HepG2 (cell line): Measurements from ENCODE around the gene IL17C. TPM values are rescaled to one million over a fixed set of nuclear protein-coding genes. Genes with fewer than 3 reads are reported as not detected.
A peak's percentile ranks its signal among the peaks of the same experiment; 100 is the strongest.

Source experiments
- ATAC-seq: fragments of 200-7000 bp; cut with Tn5 transposase; 3 replicates; pipeline ENCODE4 v1.9.1; 2020; ENCODE audit warnings: mild to moderate bottlenecking, moderate library complexity
- BruUV-seq: library from RNA; stranded (reverse); fragments of 400-500 nt; replicated peaks from 2 replicates; lab custom pipeline; 2021; lab: Mats Ljungman, UMichigan
- CTCF ChIA-PET: fragments of 300-600 bp; formaldehyde crosslinking; extraction: SDS; loops from one replicate; lab custom pipeline; 2021; ENCODE audit warnings: low total read pairs, inconsistent platforms, low intra/inter-chr PET ratio; lab: Yijun Ruan, JAX
- POLR2A ChIA-PET: fragments of 350-600 bp; sonication (Branson Sonifier 250); formaldehyde crosslinking; loops from one replicate; lab custom pipeline; 2020; ENCODE audit warnings: antibody characterized with exemption, inconsistent platforms; lab: Yijun Ruan, JAX
- DNase-seq: peaks from one replicate; pipeline ENCODE4 v3.0.0-alpha.2; 2015; ENCODE audit warnings: low spot score
- FAIRE-seq: peaks from 3 replicates; lab custom pipeline; 2011; peaks lifted over from hg19 to GRCh38; lab: Jason Lieb, UNC
- H2AFZ ChIP-seq: one replicate; pipeline ENCODE4 v1.6.1; 2011; ENCODE audit warnings: low read length, inconsistent platforms
- H3K27ac ChIP-seq: fragments of 300-600 bp; 3 replicates; pipeline ENCODE4 v1.8.0; 2011; ENCODE audit warnings: mixed run types, mild to moderate bottlenecking, mixed read lengths, low read length, inconsistent platforms; ENCODE audit not compliant: insufficient read depth; ENCODE audit errors: extremely low read length
- H3K27me3 ChIP-seq, 2 experiments: fragments of 200-600 bp in 1 of 2; 2 replicates in 1 of 2; 3 replicates in 1 of 2; pipeline versions ENCODE4 v1.6.0 to v1.8.0; 2011; ENCODE audit warnings: low read length in 2 of 2, mild to moderate bottlenecking in 2 of 2, moderate library complexity in 2 of 2, inconsistent platforms in 1 of 2; ENCODE audit not compliant: insufficient read depth in 2 of 2, control insufficient read depth in 1 of 2
- H3K36me3 ChIP-seq, 2 experiments: fragments of 200-600 bp in 1 of 2; replicated peaks in 1 of 2; 2 replicates in 1 of 2; 3 replicates in 1 of 2; pipeline versions ENCODE4 v1.5.1 to v1.8.0; 2011; ENCODE audit warnings: low read length in 2 of 2, inconsistent platforms in 1 of 2; ENCODE audit not compliant: insufficient read depth in 2 of 2, control insufficient read depth in 1 of 2
- H3K4me1 ChIP-seq: 2 replicates; pipeline ENCODE4 v1.5.1; 2012; ENCODE audit warnings: low read length, inconsistent platforms; ENCODE audit not compliant: insufficient read depth
- H3K4me2 ChIP-seq: 2 replicates; pipeline ENCODE4 v1.6.0; 2011; ENCODE audit warnings: low read depth, low read length, inconsistent platforms
- H3K4me3 ChIP-seq, 3 experiments: fragments of 200-600 bp in 1 of 3; sonication (generic), shearing (Covaris generic) in 1 of 3; replicated peaks in 1 of 3; 2 replicates each; pipeline ENCODE4 v1.5.1; 2011 to 2016; ENCODE audit warnings: low read length in 3 of 3, inconsistent platforms in 2 of 3, low read depth in 2 of 3, mild to moderate bottlenecking in 2 of 3, control low read depth in 1 of 3, mixed read lengths in 1 of 3; ENCODE audit not compliant: insufficient read depth in 1 of 3
- H3K79me2 ChIP-seq: one replicate; pipeline ENCODE4 v1.6.1; 2011; ENCODE audit warnings: low read length, inconsistent platforms; ENCODE audit not compliant: insufficient read depth
- H3K9ac ChIP-seq: 2 replicates; pipeline ENCODE4 v1.6.0; 2011; ENCODE audit warnings: mild to moderate bottlenecking, low read depth, low read length, inconsistent platforms; ENCODE audit not compliant: insufficient read depth
- H3K9me3 ChIP-seq: 2 replicates; pipeline ENCODE4 v1.5.1; 2012; ENCODE audit warnings: mild to moderate bottlenecking, low read length
- H4K20me1 ChIP-seq: 2 replicates; pipeline ENCODE4 v1.6.0; 2011; ENCODE audit warnings: inconsistent platforms, mild to moderate bottlenecking, low read length, moderate library complexity; ENCODE audit not compliant: insufficient read depth
- AGO2 ChIP-seq: fragments of 200-400 bp; formaldehyde crosslinking; optimal IDR thresholded peaks from 2 replicates; pipeline ENCODE3; 2017; ENCODE audit warnings: mild to moderate bottlenecking, low read depth, low read length, moderate library complexity
- ARNT2 ChIP-seq: sonication (generic); formaldehyde crosslinking; IDR thresholded peaks from 2 replicates; pipeline ENCODE4 v1.8.0; 2022; ENCODE audit warnings: mild to moderate bottlenecking, low read depth, missing genetic modification reagents, moderate library complexity
- HCFC1 ChIP-seq: fragments of 150-350 bp; IDR thresholded peaks from 2 replicates; pipeline ENCODE4 v1.6.1; 2014; ENCODE audit warnings: low read depth, low read length
- HNRNPLL ChIP-seq: fragments of 200-400 bp; formaldehyde crosslinking; IDR thresholded peaks from 2 replicates; pipeline ENCODE4 v1.6.1; 2017; ENCODE audit warnings: mild to moderate bottlenecking, low read depth, low read length; ENCODE audit not compliant: poor library complexity, severe bottlenecking
- MTA1 ChIP-seq: sonication (generic); formaldehyde crosslinking; IDR thresholded peaks from 2 replicates; pipeline ENCODE4 v1.4.0; 2020; ENCODE audit warnings: missing genetic modification reagents, mild to moderate bottlenecking, borderline replicate concordance
- PRMT3 ChIP-seq: sonication (generic); formaldehyde crosslinking; IDR thresholded peaks from 2 replicates; pipeline ENCODE4 v1.8.1; 2022; ENCODE audit warnings: low read depth, mild to moderate bottlenecking, moderate library complexity, missing genetic modification reagents, borderline replicate concordance
- RBFOX2 ChIP-seq: fragments of 200-400 bp; formaldehyde crosslinking; IDR thresholded peaks from 2 replicates; pipeline ENCODE4 v1.6.1; 2017; ENCODE audit warnings: low read depth, mild to moderate bottlenecking, low read length
- SNRNP70 ChIP-seq: fragments of 200-400 bp; formaldehyde crosslinking; IDR thresholded peaks from 2 replicates; pipeline ENCODE4 v1.6.1; 2017; ENCODE audit warnings: mild to moderate bottlenecking, low read depth, low read length, moderate library complexity
- ZNF263 ChIP-seq: sonication (generic); formaldehyde crosslinking; IDR thresholded peaks from 2 replicates; pipeline ENCODE4 v1.4.0; 2020; ENCODE audit warnings: missing genetic modification reagents
- ZNF432 ChIP-seq: sonication (generic); formaldehyde crosslinking; IDR thresholded peaks from 2 replicates; pipeline ENCODE4 v1.5.0; 2020; ENCODE audit warnings: missing genetic modification reagents, mild to moderate bottlenecking, borderline replicate concordance
- ZNF558 ChIP-seq: sonication (generic); formaldehyde crosslinking; IDR thresholded peaks from 2 replicates; pipeline ENCODE4 v1.9.0; 2022; ENCODE audit warnings: mild to moderate bottlenecking, missing genetic modification reagents, borderline replicate concordance
- ZNF709 ChIP-seq: sonication (generic); formaldehyde crosslinking; IDR thresholded peaks from 2 replicates; pipeline ENCODE4 v1.5.0; 2020; ENCODE audit warnings: mild to moderate bottlenecking, missing genetic modification reagents
- ZSCAN9 ChIP-seq: IDR thresholded peaks from 2 replicates; pipeline ENCODE4 v1.6.1; 2016; ENCODE audit warnings: borderline replicate concordance
- WGBS: methylation state at CpG from one replicate; pipeline ENCODE4 v1.1.6; 2017; ENCODE audit warnings: low lambda C conversion rate; 5-methylcytosine and 5-hydroxymethylcytosine counted together
- in situ Hi-C: cut with HindIII; loops from 2 replicates; pipeline ENCODE4 v1.10.0; 2017; ENCODE audit warnings: low pct_unique_long_range_greater_than_20kb; ENCODE audit not compliant: extremely low pct_ligation_motif_present
- intact Hi-C: fragments of 100-400 bp; cut with micrococcal nuclease; formaldehyde crosslinking; loops from one replicate; pipeline ENCODE4 v1.10.0; 2022; ENCODE audit not compliant: unreplicated experiment
- polyA plus RNA-seq, 8 experiments: library from polyadenylated mRNA; depleted of rRNA in 3 of 8; stranded (reverse) in 7 of 8; unstranded in 1 of 8; fragments of >200 nt; fragmentation: Illumina TruSeq in 4 of 8; extraction: Trizol in 4 of 8; gene quantifications; 2 replicates each; pipeline versions ENCODE4 v1.2.1 to v1.2.3, GENCODE V29; 2011 to 2016; ENCODE audit warnings: low read depth in 4 of 8, missing spikeins in 1 of 8, mixed read lengths in 1 of 8; ENCODE audit not compliant: insufficient read depth in 1 of 8
- total RNA-seq, 5 experiments: library from RNA; depleted of rRNA; stranded (reverse); fragments of >200 nt; fragmentation: Illumina TruSeq; extraction: Trizol; gene quantifications; 2 replicates each; pipeline ENCODE4 v1.2.3, GENCODE V29; 2016; ENCODE audit warnings: low read depth in 1 of 5
- TF ChIP-seq, protein P1 (sequence below): sonication (generic); formaldehyde crosslinking; IDR thresholded peaks from 2 replicates; pipeline ENCODE4 v1.4.0; 2020; ENCODE audit warnings: missing genetic modification reagents
- TF ChIP-seq, protein P2 (sequence below): sonication (generic); formaldehyde crosslinking; conservative IDR thresholded peaks from 2 replicates; pipeline ENCODE4 v1.4.0; 2020; ENCODE audit warnings: mild to moderate bottlenecking, missing genetic modification reagents, moderate library complexity
- TF ChIP-seq, protein P3 (sequence below): sonication (generic); formaldehyde crosslinking; IDR thresholded peaks from 2 replicates; pipeline ENCODE4 v1.8.1; 2023; ENCODE audit warnings: mild to moderate bottlenecking, missing genetic modification reagents

IL17C gene
- total and polyA plus RNA-seq, 2 of the 13 experiments (the other 11 are each of a cell fraction or from before 2014, with no cell fraction given): not detected

DNA sequence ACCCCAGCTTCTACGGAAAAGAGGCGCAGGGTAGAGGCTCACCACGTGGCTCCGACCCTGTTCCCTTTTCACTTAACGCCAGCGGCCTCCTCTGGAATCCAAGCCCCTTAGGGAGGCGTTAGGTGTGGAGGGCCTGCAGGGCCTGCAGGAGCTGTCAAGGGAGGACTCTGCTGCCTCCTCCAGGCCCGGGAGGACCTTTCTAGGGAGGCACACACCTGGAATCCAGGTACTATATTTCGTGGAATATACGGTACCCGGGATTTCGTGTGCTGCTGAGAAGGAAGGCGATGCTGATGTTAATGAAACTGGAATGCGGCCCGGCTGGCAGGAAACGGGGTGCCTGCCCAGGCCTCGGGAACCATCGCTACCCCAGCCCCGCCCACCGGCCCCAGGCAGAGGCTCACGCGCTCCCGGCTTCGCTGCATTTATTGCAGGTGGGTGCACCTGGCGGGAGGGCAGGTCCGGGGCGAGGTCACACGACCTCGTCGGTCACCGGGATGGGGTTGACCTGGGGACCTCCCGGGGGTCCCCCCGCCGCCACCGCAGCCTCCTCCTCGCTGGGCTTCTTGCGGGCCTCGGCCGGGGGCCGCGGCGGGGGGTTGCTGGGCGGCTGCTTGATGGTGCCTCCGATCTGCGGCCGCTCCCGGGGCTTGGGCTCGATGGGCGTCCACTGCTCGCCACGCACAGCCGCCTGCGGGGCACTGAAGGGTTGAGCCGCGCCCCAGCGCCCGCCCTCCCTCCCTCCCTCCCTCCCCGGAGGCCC lies 4.7 kb downstream of the IL17C start:
- no peak overlapping the region for H3K4me3 ChIP-seq
- FAIRE-seq (no peak), ATAC-seq (no peak), DNase-seq (no peak)
- intact Hi-C loops: no loop called here
- WGBS: 94% methylated on average over 36 of the region's 58 CpGs
- BruUV-seq: no TSS peak
- H3K27me3 ChIP-seq: peaks cover 17 to 31% of the 10 kb centered on the region in 2 experiments; a peak in 4 of 5 replicates
- H2AFZ ChIP-seq: no peak overlapping the region
- CTCF ChIA-PET: no interaction called here
- H3K27ac ChIP-seq: no peak overlapping the region
- H4K20me1 ChIP-seq: peaks cover 10% of the 10 kb centered on the region; the same call in 1 of the 2 replicates
- no peaks in the 10 kb centered on the region for H3K79me2 ChIP-seq
- in situ Hi-C loops: no loop called here
- POLR2A ChIA-PET: interaction anchor here (0.6 to 1.1 kb wide), 2 partner anchors 64 to 353 kb away, joined by 3 read pairs; no protein-coding TSS in a partner anchor
- H3K9me3 ChIP-seq: no peaks in the 10 kb centered on the region
- H3K36me3 ChIP-seq: peaks cover 0 to 5% of the 10 kb centered on the region in 2 experiments; a peak in 2 of 5 replicates
- peaks cover 28% of the 10 kb centered on the region for H3K4me1 ChIP-seq
- H3K4me2 ChIP-seq: no peak overlapping the region
- H3K9ac ChIP-seq: no peak overlapping the region
- 0 out of 2 replicates have a peak, but pooled peaks have one; percentile 1 for TF ChIP-seq HCFC1
- TF ChIP-seq, protein P1, sequence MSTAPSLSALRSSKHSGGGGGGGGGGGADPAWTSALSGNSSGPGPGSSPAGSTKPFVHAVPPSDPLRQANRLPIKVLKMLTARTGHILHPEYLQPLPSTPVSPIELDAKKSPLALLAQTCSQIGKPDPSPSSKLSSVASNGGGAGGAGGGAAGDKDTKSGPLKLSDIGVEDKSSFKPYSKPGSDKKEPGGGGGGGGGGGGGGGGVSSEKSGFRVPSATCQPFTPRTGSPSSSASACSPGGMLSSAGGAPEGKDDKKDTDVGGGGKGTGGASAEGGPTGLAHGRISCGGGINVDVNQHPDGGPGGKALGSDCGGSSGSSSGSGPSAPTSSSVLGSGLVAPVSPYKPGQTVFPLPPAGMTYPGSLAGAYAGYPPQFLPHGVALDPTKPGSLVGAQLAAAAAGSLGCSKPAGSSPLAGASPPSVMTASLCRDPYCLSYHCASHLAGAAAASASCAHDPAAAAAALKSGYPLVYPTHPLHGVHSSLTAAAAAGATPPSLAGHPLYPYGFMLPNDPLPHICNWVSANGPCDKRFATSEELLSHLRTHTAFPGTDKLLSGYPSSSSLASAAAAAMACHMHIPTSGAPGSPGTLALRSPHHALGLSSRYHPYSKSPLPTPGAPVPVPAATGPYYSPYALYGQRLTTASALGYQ (CRISPR knock-in tag): no peak
- TF ChIP-seq ZNF432 (CRISPR knock-in tag): no peak
- TF ChIP-seq RBFOX2: peak; percentile 58
- no peak for TF ChIP-seq ARNT2 (CRISPR knock-in tag)
- peak; percentile 95 for TF ChIP-seq ZNF263 (CRISPR knock-in tag)
- no peak for TF ChIP-seq MTA1 (CRISPR knock-in tag)
- TF ChIP-seq ZSCAN9 (CRISPR knock-in tag): no peak
- no peak for TF ChIP-seq PRMT3
- TF ChIP-seq ZNF709 (CRISPR knock-in tag): no peak
- TF ChIP-seq, protein P2, sequence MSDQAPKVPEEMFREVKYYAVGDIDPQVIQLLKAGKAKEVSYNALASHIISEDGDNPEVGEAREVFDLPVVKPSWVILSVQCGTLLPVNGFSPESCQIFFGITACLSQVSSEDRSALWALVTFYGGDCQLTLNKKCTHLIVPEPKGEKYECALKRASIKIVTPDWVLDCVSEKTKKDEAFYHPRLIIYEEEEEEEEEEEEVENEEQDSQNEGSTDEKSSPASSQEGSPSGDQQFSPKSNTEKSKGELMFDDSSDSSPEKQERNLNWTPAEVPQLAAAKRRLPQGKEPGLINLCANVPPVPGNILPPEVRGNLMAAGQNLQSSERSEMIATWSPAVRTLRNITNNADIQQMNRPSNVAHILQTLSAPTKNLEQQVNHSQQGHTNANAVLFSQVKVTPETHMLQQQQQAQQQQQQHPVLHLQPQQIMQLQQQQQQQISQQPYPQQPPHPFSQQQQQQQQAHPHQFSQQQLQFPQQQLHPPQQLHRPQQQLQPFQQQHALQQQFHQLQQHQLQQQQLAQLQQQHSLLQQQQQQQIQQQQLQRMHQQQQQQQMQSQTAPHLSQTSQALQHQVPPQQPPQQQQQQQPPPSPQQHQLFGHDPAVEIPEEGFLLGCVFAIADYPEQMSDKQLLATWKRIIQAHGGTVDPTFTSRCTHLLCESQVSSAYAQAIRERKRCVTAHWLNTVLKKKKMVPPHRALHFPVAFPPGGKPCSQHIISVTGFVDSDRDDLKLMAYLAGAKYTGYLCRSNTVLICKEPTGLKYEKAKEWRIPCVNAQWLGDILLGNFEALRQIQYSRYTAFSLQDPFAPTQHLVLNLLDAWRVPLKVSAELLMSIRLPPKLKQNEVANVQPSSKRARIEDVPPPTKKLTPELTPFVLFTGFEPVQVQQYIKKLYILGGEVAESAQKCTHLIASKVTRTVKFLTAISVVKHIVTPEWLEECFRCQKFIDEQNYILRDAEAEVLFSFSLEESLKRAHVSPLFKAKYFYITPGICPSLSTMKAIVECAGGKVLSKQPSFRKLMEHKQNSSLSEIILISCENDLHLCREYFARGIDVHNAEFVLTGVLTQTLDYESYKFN (CRISPR knock-in tag): 0 out of 2 replicates have a peak, but pooled peaks have one; percentile 0
- TF ChIP-seq ZNF558 (CRISPR knock-in tag): no peak
- TF ChIP-seq, protein P3, sequence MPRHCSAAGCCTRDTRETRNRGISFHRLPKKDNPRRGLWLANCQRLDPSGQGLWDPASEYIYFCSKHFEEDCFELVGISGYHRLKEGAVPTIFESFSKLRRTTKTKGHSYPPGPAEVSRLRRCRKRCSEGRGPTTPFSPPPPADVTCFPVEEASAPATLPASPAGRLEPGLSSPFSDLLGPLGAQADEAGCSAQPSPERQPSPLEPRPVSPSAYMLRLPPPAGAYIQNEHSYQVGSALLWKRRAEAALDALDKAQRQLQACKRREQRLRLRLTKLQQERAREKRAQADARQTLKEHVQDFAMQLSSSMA (CRISPR knock-in tag): no peak
- peak; percentile 75 for TF ChIP-seq AGO2
- no peak for TF ChIP-seq HNRNPLL
- TF ChIP-seq SNRNP70: no peak
